ENCODE measurements around the gene ST8SIA1.

Gene ST8SIA1

GRCh38 chr12:22238211-22238610, 96.3 kb downstream of the ST8SIA1 start:
- no peak for DNase-seq (ENCODE audit: low read depth)

- peak; percentile 38 for DNase-seq (ENCODE audit: low read depth)
Observed at GRCh38 chr12:22234561-22234960, 99.9 kb downstream of the ST8SIA1 start.

GRCh38 chr12:22231836-22232235, 102.7 kb downstream of the ST8SIA1 start:
- DNase-seq (ENCODE audit: low read depth), result peak; percentile 21

- DNase-seq (ENCODE audit: low read depth), result no peak
Observed at GRCh38 chr12:22231078-22231477, 103.4 kb downstream of the ST8SIA1 start.

- peak; percentile 18 for DNase-seq (ENCODE audit: low read depth)
Observed at GRCh38 chr12:22230280-22230794, 104.2 kb downstream of the ST8SIA1 start.

DNA sequence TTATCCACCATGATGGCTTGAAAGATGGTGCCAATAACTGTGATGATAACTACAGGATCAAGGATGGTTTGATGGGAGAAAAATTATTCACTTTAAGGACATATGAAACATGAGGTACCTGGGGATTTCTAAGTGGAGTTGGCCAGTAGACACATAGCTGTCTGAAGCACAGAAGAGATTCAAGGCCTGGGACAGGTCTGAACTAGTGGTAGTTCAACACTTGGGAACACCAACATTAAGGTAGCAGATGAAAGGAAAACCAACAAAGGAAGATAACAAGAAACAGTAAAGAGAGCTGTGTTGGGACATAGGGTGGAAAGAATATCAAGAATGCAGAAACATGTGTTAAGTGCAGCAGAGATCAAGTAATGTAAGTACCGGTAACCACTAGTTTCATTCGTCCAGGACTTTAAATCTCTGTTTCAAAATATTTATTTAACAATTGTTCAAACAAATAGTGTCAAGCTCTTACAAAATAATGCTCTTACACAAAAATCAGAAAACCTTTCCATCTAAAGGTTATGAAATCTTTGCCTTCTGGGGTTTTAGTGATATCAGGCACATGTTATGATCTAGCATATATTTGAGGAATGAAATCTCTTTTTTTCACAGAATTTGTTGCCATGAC, 104.7 kb downstream of the ST8SIA1 start:
- no peak for DNase-seq (ENCODE audit: low read depth)

DNA sequence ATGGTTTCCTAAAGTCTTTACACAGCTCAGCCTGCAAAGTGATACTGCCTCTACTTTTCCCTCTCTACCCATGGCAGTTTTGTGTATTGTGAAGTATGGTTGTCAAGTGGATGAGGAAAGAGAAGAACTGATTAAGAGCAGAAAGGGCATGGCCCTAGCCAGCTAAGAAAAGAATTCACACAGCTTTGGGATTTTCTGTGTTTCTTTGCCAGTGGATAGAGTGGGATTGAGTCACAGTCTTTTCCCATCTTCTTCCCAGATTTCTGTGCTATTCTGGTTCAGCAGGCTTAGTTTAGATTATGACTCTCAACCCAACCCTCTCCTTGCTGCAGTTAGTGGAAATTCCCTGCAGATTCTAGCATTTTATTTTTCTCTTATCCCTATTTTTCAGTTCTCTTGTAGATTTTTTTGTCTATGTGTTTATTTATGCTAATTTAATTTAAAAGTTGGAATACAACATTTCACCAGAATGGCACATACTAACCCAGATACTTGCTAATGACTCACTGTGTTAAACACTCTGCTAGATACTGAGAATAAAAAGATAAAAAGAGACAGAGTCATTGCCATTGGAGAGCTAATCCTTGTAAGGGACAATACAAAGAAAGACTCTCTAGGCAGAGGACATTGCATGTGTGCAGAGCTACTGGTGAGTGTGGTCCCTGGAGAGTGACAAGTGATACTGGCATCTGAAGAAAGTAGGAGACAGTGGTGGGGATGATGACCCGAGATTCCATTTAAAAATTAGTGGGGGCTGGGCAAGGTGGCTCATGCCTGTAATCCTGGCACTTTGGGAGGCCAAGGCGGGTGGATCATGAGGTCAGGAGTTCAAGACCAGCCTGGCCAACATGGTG, 106.3 kb downstream of the ST8SIA1 start:
- DNase-seq (ENCODE audit: low read depth), result peak; percentile 26

GRCh38 chr12:22223356-22223755, 111.2 kb downstream of the ST8SIA1 start:
- DNase-seq (ENCODE audit: low read depth), result no peak

DNA sequence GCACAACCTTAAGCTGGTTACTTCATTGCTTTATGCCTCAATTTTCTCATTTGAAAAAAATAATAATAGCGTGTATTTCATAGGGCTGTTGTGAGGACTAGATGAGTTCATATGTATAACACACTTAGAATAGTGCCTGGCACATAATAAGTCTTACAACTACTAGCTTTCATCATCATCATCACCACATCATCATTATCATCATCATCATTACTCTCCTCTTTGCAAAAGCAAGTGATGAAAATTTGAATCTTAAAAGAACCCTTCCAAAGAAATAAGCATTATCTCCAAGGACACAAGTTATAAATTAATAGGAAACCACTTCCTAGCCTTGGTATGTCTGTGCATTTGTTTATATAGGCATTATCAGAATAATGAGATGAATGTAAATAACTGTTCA, 117.0 kb downstream of the ST8SIA1 start:
- no peak for DNase-seq (ENCODE audit: low read depth)

DNA sequence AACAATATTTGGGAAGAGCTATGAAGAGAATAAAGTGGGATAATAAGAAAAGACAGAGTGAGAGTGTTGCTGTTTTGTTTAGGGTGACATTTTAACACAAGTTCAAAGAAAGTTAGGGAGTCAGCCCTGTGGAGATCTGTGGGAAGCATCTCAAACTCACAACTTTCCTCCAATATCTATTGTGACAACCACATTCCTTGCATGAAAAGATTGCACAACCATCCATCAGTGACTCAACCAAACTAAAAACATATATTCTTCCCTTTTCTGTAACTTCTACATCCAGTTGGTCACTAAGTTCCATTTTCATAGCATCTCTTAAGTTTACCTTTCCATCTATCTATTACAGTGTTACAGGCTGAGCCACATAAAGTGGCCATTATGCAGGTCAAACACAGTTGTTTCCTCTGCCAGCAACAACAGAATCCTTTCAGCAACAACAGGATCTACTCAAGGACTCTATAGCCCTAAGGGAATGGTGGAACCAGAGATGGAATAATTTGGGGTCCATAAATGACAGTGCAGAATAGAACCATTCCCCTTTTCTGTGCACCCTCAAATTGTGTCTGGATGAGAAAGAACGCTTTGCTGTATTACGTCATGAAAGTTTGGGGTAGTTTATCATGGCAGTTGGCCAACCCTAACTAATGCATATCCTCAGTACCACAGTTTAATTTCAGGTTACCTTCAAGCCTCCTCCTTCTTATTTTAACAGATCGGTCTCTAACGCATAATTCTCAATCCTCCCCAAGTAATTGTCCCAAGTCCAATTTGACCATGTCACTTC, 118.8 kb downstream of the ST8SIA1 start:
- DNase-seq (ENCODE audit: low read depth), result peak; percentile 11

DNA sequence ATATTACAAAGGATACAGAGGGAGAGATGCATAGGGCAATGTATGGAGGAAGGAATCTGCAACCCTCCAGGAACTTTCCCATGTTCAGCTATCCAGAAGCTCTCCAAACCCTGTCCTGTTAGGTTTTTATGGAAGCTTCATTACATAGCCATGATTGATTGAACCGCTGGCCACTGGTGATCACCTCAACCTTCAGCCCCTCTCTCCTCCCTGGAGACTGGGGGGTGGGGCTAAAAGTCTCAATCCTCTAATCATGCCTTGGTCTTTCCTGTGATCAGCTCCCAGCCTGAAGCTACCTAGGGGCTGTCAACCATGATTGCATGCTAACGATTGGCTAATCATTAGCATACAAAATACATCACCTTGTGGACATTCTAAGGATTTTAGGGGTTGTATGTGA, 123.4 kb downstream of the ST8SIA1 start:
- no peak for DNase-seq (ENCODE audit: low read depth)

DNA sequence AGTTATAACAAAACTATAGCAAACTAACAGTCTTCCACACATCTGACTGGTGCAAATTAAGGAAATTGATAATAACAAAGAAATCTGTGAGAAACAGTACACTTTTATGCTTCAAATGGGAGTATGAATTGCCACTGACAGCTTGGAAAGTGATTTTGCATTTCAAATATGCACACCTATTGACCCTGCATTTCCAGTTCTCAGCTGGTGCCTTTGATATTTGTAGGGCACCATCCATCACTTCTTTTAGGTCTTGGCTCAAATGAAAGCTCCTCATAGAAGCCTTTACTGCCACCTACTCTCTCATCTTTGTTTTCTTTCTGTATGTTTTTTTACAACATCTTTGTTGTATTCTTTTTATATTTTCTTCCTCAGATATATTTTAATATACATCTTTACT, 125.1 kb downstream of the ST8SIA1 start:
- no peak for DNase-seq (ENCODE audit: low read depth)

DNA sequence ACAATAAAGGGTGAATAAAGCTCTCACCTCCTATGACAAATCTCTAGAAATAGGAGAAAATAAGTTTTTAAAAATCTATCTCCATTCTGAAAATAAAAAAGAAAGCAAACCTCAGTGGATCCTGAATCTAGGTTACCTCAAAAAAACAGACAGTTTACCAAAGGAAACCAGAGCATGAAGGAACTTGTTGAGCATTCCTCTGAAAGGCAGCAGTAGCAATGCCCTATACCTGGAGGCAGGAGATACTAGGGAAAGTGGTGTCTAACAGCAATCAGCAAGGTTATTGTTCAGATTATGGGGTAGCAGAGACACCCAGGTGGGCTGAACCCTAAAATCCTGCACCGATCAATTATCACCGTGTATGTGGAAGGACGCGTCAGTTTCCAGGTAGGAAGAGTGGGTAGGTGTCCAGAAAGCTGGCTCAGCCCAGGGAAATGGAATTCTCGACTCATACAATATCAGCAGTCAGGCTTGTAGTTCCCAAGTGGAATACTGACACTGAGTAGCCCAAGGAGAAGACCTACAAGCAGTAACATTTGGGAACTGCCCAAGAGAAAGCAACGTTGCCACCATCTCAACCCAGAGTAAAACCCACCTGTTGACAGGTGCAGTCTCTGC, 128.3 kb downstream of the ST8SIA1 start:
- no peak for DNase-seq (ENCODE audit: low read depth)

- no peak for DNase-seq (ENCODE audit: low read depth)
Observed at GRCh38 chr12:22204391-22204790, 130.1 kb downstream of the ST8SIA1 start.

GRCh38 chr12:22202847-22203246, 131.7 kb downstream of the ST8SIA1 start:
- no peak for DNase-seq (ENCODE audit: low read depth)

GRCh38 chr12:22201101-22201500, 133.4 kb downstream of the ST8SIA1 start:
- DNase-seq (ENCODE audit: low read depth), result no peak

DNA sequence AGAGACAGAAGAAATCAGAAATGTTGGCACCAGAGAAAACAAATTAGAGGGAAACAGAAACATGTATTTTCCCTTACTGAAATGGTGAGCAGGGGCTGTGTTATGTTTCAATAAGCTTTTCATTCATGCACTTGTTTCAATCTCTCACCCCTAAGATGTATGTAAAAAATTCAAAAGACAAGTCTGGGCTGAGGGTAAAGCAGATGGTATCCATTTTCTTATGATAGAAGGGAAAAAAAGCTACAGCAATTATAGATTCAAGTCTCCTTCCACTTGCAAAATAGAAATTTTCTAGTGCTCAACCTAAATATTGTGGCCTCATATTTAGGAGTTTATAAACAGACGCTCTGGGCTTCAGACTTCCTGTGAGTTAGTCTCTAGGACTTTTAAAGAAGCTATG, 138.3 kb downstream of the ST8SIA1 start:
- no peak for DNase-seq (ENCODE audit: low read depth)

- no peak for DNase-seq (ENCODE audit: low read depth)
Observed at GRCh38 chr12:22190969-22191368, 143.5 kb downstream of the ST8SIA1 start.

- DNase-seq (ENCODE audit: low read depth), result no peak
Observed at GRCh38 chr12:22188431-22188830, 146.1 kb downstream of the ST8SIA1 start.

DNA sequence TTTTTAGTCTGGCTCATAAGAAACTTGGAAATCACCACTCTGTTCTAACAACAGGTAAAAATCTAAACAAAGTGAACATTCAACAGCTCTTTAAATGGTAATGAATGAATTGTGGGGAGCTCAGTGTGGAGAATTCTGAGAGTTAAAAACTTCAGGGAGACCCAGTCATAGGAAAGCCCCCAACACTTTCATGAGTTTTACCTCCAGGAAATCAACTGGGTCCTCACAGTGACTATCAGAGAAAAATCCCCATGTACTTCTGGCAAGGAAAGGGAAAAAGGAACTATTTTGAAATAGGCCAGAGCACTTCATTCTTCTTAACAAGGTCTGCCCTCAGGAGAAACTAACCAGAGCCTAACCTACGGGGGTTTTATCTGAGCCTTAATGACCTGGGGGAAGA, 153.8 kb downstream of the ST8SIA1 start:
- no peak for DNase-seq (ENCODE audit: low read depth)

DNA sequence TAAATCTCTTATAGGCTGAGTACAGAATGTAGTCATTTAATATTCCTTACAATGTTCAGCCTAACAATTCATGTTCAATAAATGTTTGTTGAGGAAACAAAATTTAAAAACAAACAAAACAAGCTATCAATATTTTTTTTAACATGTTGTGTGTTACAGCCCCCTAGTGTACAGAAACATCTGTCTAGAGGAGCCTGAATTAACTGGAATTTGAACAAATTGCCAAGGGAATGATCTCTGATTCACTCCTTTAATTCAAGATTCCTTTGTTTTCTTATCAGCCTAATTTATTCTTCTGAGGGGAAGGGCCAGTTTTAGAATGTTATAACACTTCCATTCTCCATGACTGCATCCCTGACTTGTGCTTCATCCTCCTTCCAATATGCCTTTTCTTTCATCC, 161.3 kb downstream of the ST8SIA1 start:
- DNase-seq (ENCODE audit: low read depth), result no peak

- DNase-seq (ENCODE audit: low read depth), result no peak
Observed at GRCh38 chr12:22172501-22172900, 162.0 kb downstream of the ST8SIA1 start.

All from EH (cell line).